Smooth muscle cell of trachea (primary cell): Measurements from ENCODE around the gene DIPK1B. TPM values are rescaled to one million over a fixed set of nuclear protein-coding genes. Genes with fewer than 3 reads are reported as not detected.

Experiments used
- total RNA-seq: library from RNA; depleted of rRNA; stranded (reverse); fragments of >200 nt; gene quantifications from 2 replicates; pipeline ENCODE4 v1.2.1, GENCODE V29; 2014

The DIPK1B gene
- total RNA-seq: 0.58 and 2.2 TPM in 2 replicates

DNA sequence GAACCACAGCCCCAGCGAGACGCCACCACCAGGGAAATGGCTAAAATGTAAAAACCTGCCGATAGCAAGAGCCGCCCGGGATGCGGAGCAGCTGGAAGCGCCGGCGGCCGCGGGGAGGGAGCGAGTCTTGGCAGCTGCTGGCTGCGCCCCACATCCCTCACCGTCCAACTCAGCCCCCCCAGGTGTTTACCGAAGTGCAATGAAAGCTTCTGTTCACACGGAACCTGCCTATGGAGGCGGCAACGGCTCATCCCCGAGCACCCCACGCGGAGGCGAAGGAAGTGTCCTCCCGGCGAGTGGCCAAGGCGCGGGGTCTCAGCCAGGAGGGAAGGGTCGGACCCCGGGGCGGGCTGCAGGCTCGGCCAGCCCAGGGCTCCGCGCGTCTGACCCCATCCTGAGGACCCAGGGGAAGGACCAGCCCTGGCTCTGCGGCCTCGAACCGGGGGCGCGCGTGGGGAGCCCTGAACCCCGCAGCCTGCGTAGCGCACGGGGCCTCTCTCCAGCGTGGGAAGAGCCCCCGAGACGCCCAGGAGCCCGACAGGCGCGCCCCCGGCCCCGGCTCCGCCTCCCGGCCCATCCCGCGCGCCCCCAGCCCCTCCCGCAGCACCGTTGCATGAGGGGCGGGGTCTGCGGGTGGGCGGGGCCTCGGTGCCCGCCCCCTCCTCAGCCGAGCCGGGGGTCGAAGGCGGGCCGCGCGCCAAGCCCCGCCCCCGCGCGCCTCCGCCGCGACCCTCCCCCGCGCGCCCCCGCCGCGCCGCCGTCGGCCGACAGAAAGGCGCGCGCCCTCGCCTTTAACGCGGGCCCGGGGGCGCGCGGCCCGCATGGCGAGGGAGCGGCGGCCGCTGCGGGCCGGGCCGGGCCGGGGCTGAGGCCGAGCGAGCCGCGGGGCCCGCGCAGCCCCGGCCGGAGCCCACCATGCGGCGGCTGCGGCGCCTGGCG, at the start of gene DIPK1B:
DIPK1B (plus strand) TSS at position 822 of the 939 bp plus-strand sequence; CDS start at position 916, 94 bp downstream.

GRCh38 chr9:136662656-136663581, 49.5 kb upstream of the DIPK1B start, which contains the start of gene EGFL7:
Gene EGFL7, plus strand, starts transcription at chr9:136662916. Its CDS starts 5,367 bp downstream, at chr9:136668283.

DNA sequence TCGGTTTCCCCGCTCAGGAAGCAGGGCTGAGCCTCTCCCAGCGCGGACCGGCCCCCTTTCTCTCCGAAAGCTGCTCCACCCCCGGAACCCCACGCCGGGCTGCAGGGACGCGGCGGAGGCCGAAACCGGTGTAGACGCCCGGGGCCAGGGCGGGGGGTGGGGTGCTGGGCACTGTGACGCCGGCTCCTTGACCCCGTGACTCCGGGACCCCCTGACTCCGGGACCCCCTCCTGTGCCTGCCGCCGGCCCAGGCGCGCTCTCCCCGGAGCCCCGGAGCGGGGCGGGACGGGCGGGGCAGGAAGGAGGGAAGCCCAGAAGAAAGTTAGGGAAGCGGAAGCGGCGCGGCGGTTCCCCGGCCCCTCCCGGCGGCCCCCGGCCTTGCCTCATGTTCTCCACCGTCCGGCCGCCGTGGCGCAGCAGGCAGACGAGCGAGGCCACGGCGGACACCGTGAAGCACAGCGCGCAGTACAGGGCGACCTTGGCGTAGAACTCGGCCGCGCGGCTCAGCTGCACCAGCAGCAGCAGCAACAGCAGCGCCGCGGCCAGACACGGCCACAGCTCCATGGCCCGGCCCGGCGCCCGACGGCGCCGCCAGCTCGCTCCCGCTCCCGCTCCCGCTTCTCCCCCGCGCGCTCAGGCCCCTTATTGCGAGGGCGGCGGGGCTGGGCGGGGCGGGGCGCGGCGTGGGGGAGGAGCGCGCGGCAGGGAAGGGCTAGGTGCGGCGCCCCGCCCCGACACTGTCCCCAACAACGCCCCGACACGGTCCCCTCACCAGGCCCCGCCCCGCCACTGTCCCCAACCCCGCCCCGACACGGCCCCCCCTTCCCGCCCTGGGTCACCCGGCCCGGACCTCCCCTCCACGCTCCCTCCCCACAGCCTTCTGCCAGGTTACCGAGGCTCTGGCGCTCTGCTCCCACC, 25.3 kb upstream of the DIPK1B start, which contains the start of gene AGPAT2:
AGPAT2 (minus strand) TSS at position 664 of the 918 bp plus-strand sequence; CDS start at position 564, 100 bp downstream.

DNA sequence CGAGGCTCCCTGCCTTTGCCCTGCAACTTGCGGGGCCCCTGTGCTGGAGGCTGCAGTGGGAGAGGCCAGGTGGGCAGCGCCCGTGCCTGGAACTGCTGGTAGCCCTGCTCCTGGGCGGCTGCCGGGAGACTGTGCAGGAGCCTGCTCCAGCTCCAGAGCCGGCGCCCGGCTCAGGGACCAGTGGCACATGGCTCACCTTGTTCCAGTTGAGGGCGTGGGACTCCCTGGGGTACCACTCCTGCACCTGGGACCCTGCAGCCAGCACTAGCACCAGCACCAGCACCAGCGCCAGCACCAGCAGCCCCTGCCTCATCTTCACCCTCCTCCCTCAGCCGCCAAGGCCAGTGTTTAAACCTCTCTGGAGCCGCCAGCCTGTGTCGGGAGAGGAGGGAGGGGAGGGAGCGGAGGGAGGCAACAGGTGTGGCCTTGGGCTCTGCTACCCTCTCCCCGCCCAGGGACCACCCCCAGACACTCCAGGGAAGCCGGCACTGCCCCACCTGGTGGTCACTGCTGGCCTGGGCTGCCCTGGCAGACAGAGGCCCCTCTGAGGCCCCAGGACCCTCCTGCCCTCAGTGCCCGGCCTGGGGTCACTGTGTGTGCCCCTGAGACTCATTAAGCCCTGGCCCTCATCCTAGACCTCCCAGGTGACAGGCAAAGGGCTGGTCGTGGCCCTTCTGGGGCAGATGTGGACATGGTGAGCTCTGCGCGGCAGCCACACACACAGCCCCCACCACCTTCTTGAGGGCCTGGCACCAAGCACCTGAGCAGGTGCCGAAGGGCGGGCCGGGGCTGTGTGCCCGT, 30.4 kb downstream of the DIPK1B start, which contains the start of gene LCN10:
LCN10 (minus strand) TSS at position 350 of the 801 bp plus-strand sequence; CDS start at position 313, 37 bp downstream.

DNA sequence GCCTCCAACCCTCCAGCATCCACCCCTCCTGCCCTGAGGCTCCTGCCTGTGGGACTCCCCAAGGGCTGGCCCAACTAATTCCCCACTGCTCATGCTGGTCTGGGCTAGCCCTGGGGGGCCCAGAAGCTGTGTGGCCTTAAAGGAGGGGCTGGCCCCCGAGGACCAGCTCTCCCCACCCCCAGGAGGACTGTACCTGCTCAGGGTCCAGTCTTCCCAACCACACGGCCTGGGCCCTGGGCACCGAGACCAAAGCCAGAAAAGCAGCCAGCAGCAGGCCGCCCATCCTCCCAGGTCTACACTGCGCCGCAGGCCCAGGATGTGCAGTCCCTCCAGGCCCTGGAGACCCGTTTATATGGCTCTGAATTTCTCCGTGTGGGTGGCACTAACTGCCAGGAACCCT, 35.8 kb downstream of the DIPK1B start, which contains the start of gene LCN6:
LCN6 (minus strand) TSS at position 325 of the 400 bp plus-strand sequence; CDS start at position 283, 42 bp downstream.

DNA sequence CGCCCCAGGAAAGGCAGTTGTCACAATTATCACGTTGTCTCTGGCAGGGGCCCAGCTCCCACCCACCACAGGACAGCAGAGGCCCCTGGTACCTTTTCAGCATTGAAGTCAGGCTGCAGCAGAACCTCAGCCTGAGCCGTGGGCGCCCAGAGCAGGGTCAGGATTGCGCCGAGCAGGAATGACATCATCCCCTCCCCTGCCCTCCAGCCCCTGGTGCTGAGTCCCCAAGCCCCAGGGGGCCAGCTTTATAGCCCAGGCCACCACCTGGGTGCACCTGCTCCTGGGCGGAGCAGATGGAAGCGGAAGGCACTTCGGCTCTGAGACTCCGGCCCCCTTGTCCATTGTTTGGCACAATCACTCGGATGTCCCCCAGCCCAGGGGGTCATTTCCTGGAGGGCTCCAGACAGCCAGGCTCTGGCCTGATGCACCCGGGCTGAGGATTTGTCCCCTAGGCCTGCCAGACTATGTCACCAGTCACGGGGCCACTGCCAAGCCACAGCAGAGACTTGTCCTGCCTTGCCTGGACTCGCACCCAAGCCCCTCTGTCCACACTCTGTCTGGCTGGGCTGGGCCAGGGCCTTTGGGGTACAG, 52.0 kb downstream of the DIPK1B start, which contains the start of gene LCN15:
LCN15 (minus strand) TSS at position 218 of the 591 bp plus-strand sequence; CDS start at position 188, 30 bp downstream.

Other genes starting within 250 kb of the DIPK1B start
- gene SEC16A, start 229.5 kb upstream of the DIPK1B start, total RNA-seq: 34.3 and 40.9 TPM in 2 replicates
- 13.7 and 31.6 TPM in 2 replicates for gene NOTCH1, start 166.5 kb upstream of the DIPK1B start, total RNA-seq
- 6.3 and 17.9 TPM in 2 replicates for gene EGFL7, start 49.7 kb upstream of the DIPK1B start, total RNA-seq
- 35.9 and 52.1 TPM in 2 replicates for gene AGPAT2, start 25.1 kb upstream of the DIPK1B start, total RNA-seq
- not detected in 2 replicates for gene LCN10, start 30.4 kb downstream of the DIPK1B start, total RNA-seq
- not detected in 2 replicates for gene LCN6, start 36.0 kb downstream of the DIPK1B start, total RNA-seq
- not detected in 2 replicates for gene LCN8, start 45.7 kb downstream of the DIPK1B start, total RNA-seq
- under 0.01 TPM in 1 of 2 replicates, not detected in the other for gene LCN15, start 51.9 kb downstream of the DIPK1B start, total RNA-seq
- gene TMEM141, start 78.8 kb downstream of the DIPK1B start, total RNA-seq: 45.2 and 56.1 TPM in 2 replicates
- gene CCDC183, start 83.8 kb downstream of the DIPK1B start, total RNA-seq: 0.15 and 0.33 TPM in 2 replicates
- gene RABL6, start 95.4 kb downstream of the DIPK1B start, total RNA-seq: 56.0 and 64.8 TPM in 2 replicates
- gene AJM1, start 129.9 kb downstream of the DIPK1B start, total RNA-seq: 1.6 and 2.2 TPM in 2 replicates
- 79.6 and 134 TPM in 2 replicates for gene PHPT1, start 136.8 kb downstream of the DIPK1B start, total RNA-seq
- 1.3 and 5.5 TPM in 2 replicates for gene MAMDC4, start 139.8 kb downstream of the DIPK1B start, total RNA-seq
- 219 and 273 TPM in 2 replicates for gene EDF1, start 153.7 kb downstream of the DIPK1B start, total RNA-seq
- gene TRAF2, start 173.9 kb downstream of the DIPK1B start, total RNA-seq: 11.8 and 14.6 TPM in 2 replicates
- gene FBXW5, start 232.2 kb downstream of the DIPK1B start, total RNA-seq: 143 and 239 TPM in 2 replicates
- gene C8G, start 232.7 kb downstream of the DIPK1B start, total RNA-seq: not detected in 2 replicates
- not detected in 2 replicates for gene LCN12, start 239.7 kb downstream of the DIPK1B start, total RNA-seq